Stimulated activated CD8-positive, alpha-beta memory T cell treated with anti-CD3 and anti-CD28 coated beads, Interleukin-2, amount 100 ng/mL, for 1 hour (primary cell): ENCODE data around the gene SCRN3.
"Not testable (repeated sequence)": the region's sequence is repeated elsewhere in the genome, so short reads cannot be mapped to it uniquely, and the experiment has no call there.

Source experiments
- DNase-seq, 2 donors: peaks; one replicate each; pipeline ENCODE4 v3.0.0-alpha.2; 2020; ENCODE audit warnings: low read depth in 2 of 2

The SCRN3 gene

GRCh38 chr2:174410039-174410438, 14.5 kb downstream of the SCRN3 start:
- DNase-seq, result not testable (repeated sequence)

- no peak for DNase-seq
Observed at GRCh38 chr2:174412256-174412655, 16.7 kb downstream of the SCRN3 start.

GRCh38 chr2:174428214-174428613, 32.7 kb downstream of the SCRN3 start:
- DNase-seq, result no peak

GRCh38 chr2:174430066-174430465, 34.5 kb downstream of the SCRN3 start:
- no peak for DNase-seq

- no peak for DNase-seq
Observed at GRCh38 chr2:174431902-174432301, 36.4 kb downstream of the SCRN3 start.

GRCh38 chr2:174436351-174436750, 40.8 kb downstream of the SCRN3 start:
- DNase-seq, result no peak

- DNase-seq, result no peak
Observed at GRCh38 chr2:174438146-174438886, 42.8 kb downstream of the SCRN3 start.

- DNase-seq, result no peak
Observed at GRCh38 chr2:174439323-174439722, 43.8 kb downstream of the SCRN3 start.

- no peak for DNase-seq
Observed at GRCh38 chr2:174439950-174440349, 44.4 kb downstream of the SCRN3 start.

GRCh38 chr2:174442546-174443510, 47.3 kb downstream of the SCRN3 start:
- DNase-seq, result no peak

GRCh38 chr2:174444761-174445160, 49.2 kb downstream of the SCRN3 start:
- no peak for DNase-seq

- no peak for DNase-seq
Observed at GRCh38 chr2:174445248-174445647, 49.7 kb downstream of the SCRN3 start.

GRCh38 chr2:174446531-174446930, 51.0 kb downstream of the SCRN3 start:
- DNase-seq, result no peak

GRCh38 chr2:174449033-174449432, 53.5 kb downstream of the SCRN3 start:
- DNase-seq, result no peak

GRCh38 chr2:174450021-174450816, 54.7 kb downstream of the SCRN3 start:
- no peak for DNase-seq

- DNase-seq, result no peak
Observed at GRCh38 chr2:174454566-174454965, 59.0 kb downstream of the SCRN3 start.

GRCh38 chr2:174461221-174461620, 65.7 kb downstream of the SCRN3 start:
- no peak for DNase-seq

GRCh38 chr2:174465327-174465726, 69.8 kb downstream of the SCRN3 start:
- DNase-seq, result no peak

- DNase-seq, result no peak
Observed at GRCh38 chr2:174473796-174474195, 78.3 kb downstream of the SCRN3 start.

- DNase-seq, result no peak
Observed at GRCh38 chr2:174477759-174478158, 82.2 kb downstream of the SCRN3 start.
